Sigmoid colon (tissue), 7 donors: Measurements from ENCODE around the gene CLEC4D. TPM values are rescaled to one million over a fixed set of nuclear protein-coding genes. Genes with fewer than 3 reads are reported as not detected.
"Not testable (repeated sequence)": the region's sequence is repeated elsewhere in the genome, so short reads cannot be mapped to it uniquely, and the experiment has no call there.

Experiments
- DNase-seq: peaks from one replicate; pipeline ENCODE4 v3.0.0-alpha.2; 2019
- H3K27ac ChIP-seq, 4 donors: fragments of 200-600 bp; sonication (generic); one replicate each; pipeline ENCODE4 v1.5.1; 2016 to 2019; ENCODE audit warnings: mild to moderate bottlenecking in 1 of 4
- H3K27me3 ChIP-seq, 3 donors: fragments of 200-600 bp; sonication (generic); one replicate each; pipeline ENCODE4 v1.5.1; 2019; ENCODE audit warnings: mild to moderate bottlenecking in 1 of 3
- H3K36me3 ChIP-seq, 4 donors: fragments of 200-600 bp; sonication (generic); one replicate each; pipeline ENCODE4 v1.5.1; 2016 to 2019
- H3K4me1 ChIP-seq, 4 donors: fragments of 200-600 bp; sonication (generic); one replicate each; pipeline ENCODE4 v1.5.1; 2017 to 2019
- H3K4me3 ChIP-seq, 4 donors: fragments of 200-600 bp; sonication (generic); one replicate each; pipeline ENCODE4 v1.5.1; 2017 to 2019; ENCODE audit warnings: mild to moderate bottlenecking in 2 of 4, moderate library complexity in 1 of 4
- H3K9me3 ChIP-seq, 4 donors: fragments of 200-600 bp in 3 of 4; sonication (generic) in 3 of 4; one replicate each; pipeline versions ENCODE4 v1.5.1 to v1.6.1; 2013 to 2019
- CTCF ChIP-seq, 4 experiments: fragments of 450-650 bp in 3 of 4; fragments of 200-600 bp in 1 of 4; IDR thresholded peaks; one replicate each; pipeline ENCODE4 v1.5.1; 2016 to 2019; ENCODE audit warnings: antibody characterized with exemption in 4 of 4, mild to moderate bottlenecking in 3 of 4, moderate library complexity in 2 of 4
- EP300 ChIP-seq, 4 donors: sonication (generic); formaldehyde crosslinking; IDR thresholded peaks; one replicate each; pipeline ENCODE4 v1.6.1; 2017; ENCODE audit warnings: antibody characterized with exemption in 4 of 4
- POLR2A ChIP-seq, 2 donors: fragments of 450-650 bp; IDR thresholded peaks; one replicate each; pipeline ENCODE4 v1.6.1; 2016; ENCODE audit warnings: antibody characterized with exemption in 2 of 2, mild to moderate bottlenecking in 2 of 2, moderate library complexity in 2 of 2
- POLR2AphosphoS5 ChIP-seq, 4 donors: sonication (generic); formaldehyde crosslinking; IDR thresholded peaks; one replicate each; pipeline ENCODE4 v1.6.1; 2017; ENCODE audit warnings: antibody characterized with exemption in 4 of 4
- WGBS, 2 donors: extraction: QIAGEN DNeasy Blood & Tissue Kit; methylation state at CpG; one replicate each; pipeline ENCODE4 v1.1.7; 2013; 5-methylcytosine and 5-hydroxymethylcytosine counted together
- intact Hi-C: fragments of 100-400 bp; cut with DNase I; formaldehyde crosslinking; loops from one replicate; pipeline ENCODE4 v1.15.1; 2023
- polyA plus RNA-seq, 3 donors: library from polyadenylated mRNA; stranded (reverse); fragments of 200-250 nt; gene quantifications; one replicate each; pipeline ENCODE4 v1.2.3, GENCODE V29; 2013
- total RNA-seq, 4 donors: library from RNA; depleted of rRNA; stranded (reverse); fragments of >200 nt; gene quantifications; one replicate each; pipeline ENCODE4 v1.1.0, GENCODE V29; 2016
- donor health status: healthy with polysubstance abuse.
- donor health status: Bipolar disorder and iron deficiency.
- donor health status: healthy.

CLEC4D gene
- total and polyA plus RNA-seq, 7 donors = 0.12 to 0.55 (median 0.29) TPM; not detected in 3

GRCh38 chr12:8482571-8483061, 30.7 kb upstream of the CLEC4D start:
- Histone ChIP-seq H3K4me3 (no peak overlapping the region), H3K9me3 (no peaks in the 10 kb centered on the region), H3K27me3 (no peaks in the 10 kb centered on the region), H3K27ac (no peak overlapping the region), H3K36me3 (no peaks in the 10 kb centered on the region), H3K4me1 (no peaks in the 10 kb centered on the region)
- TF ChIP-seq CTCF (IDR thresholded peaks at IDR 0.05) = no peak
- no peak for TF ChIP-seq POLR2A (IDR thresholded peaks at IDR 0.05)
- no peak for TF ChIP-seq EP300 (IDR thresholded peaks at IDR 0.05)
- no peak for TF ChIP-seq POLR2AphosphoS5 (IDR thresholded peaks at IDR 0.05)
- intact Hi-C loops = no loop called here
- 71 to 73% methylated on average over 2 of the region's 2 CpGs for WGBS, 2 donors
- DNase-seq = no peak

GRCh38 chr12:8483079-8483478, 30.2 kb upstream of the CLEC4D start:
- H3K36me3 ChIP-seq = no peaks in the 10 kb centered on the region
- H3K27ac ChIP-seq = no peak overlapping the region
- no peak overlapping the region for H3K4me3 ChIP-seq
- no peaks in the 10 kb centered on the region for H3K27me3 ChIP-seq
- H3K9me3 ChIP-seq = no peaks in the 10 kb centered on the region
- TF ChIP-seq CTCF (IDR thresholded peaks at IDR 0.05) = no peak
- TF ChIP-seq POLR2AphosphoS5 (IDR thresholded peaks at IDR 0.05) = no peak
- no peak for TF ChIP-seq EP300 (IDR thresholded peaks at IDR 0.05)
- TF ChIP-seq POLR2A (IDR thresholded peaks at IDR 0.05) = no peak
- DNase-seq = no peak
- intact Hi-C loops = no loop called here
- H3K4me1 ChIP-seq = no peaks in the 10 kb centered on the region

DNA sequence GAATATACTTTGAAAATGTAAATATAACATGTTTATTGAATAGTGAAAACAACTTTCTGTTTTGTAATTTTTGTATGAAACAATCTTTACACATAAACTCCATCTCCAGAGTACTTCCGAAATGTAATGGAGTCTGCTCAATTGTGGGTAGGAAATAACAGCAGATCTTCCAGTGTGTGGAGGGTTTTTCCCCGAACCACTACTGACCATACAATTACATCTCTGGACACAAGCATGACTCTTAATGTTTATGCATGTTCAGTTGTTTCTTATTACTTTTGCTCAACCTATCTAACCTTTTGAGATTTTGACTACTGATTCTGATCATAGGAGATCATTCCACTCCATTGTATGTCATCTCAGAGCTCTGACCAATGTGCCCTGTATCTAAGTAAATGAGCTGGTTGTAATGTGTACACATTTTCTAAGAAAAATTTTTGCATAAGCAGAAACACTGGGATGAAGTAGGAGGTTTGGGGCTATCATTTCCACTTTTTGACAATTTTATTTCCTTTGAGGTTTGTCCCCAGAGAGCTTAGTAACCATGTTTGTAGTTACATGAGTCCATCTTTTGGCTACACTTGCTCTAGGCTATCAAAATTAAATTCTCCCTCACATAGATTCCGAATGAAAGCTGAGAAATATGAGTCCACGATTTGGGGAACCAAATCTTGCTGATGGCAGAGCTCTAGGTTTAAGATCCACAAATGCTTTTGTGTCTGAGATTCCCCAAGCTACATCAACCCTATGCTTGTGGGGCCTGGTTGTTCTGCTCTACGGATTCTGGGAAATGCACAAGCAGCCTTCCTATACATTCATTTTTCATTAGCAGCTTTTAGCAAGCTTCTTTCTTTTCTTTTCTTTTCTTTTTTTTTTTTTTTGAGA, 21.4 kb upstream of the CLEC4D start:
- Histone ChIP-seq H3K9me3 (no peaks in the 10 kb centered on the region), H3K4me3 (no peak overlapping the region), H3K27me3 (no peaks in the 10 kb centered on the region), H3K36me3 (no peaks in the 10 kb centered on the region), H3K27ac (no peak overlapping the region), H3K4me1 (no peaks in the 10 kb centered on the region)
- intact Hi-C loops = no loop called here
- no peak for TF ChIP-seq POLR2A (IDR thresholded peaks at IDR 0.05)
- TF ChIP-seq EP300 (IDR thresholded peaks at IDR 0.05) = no peak
- no peak for TF ChIP-seq POLR2AphosphoS5 (IDR thresholded peaks at IDR 0.05)
- no peak for TF ChIP-seq CTCF (IDR thresholded peaks at IDR 0.05)
- DNase-seq = no peak
- 76 to 79% methylated on average over 5 of the region's 5 CpGs for WGBS, 2 donors

DNA sequence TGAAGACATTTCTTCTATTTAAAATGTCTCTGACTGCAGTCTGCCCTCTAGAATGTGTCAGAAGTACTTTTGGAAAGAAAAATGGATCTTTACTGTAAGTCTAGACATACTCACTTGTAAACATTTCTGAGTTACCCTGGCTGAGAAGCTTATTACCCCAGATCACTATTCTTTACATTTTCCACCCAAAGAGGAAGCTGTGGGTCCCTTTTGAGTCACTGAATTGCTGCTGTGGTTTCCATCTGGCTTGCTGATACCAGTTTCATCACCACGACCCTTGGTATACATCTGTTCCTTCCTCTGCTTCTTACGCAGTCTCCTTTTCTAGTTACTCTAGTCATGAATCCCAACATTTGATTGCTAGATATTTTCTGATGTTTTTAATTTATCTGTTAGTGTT, 20.2 kb upstream of the CLEC4D start:
- no peaks in the 10 kb centered on the region for H3K36me3 ChIP-seq
- intact Hi-C loops = no loop called here
- no peaks in the 10 kb centered on the region for H3K27me3 ChIP-seq
- TF ChIP-seq CTCF (IDR thresholded peaks at IDR 0.05) (no peak), POLR2A (IDR thresholded peaks at IDR 0.05) (no peak), POLR2AphosphoS5 (IDR thresholded peaks at IDR 0.05) (no peak), EP300 (IDR thresholded peaks at IDR 0.05) (no peak)
- no peaks in the 10 kb centered on the region for H3K9me3 ChIP-seq
- no peak for DNase-seq
- no peak overlapping the region for H3K4me3 ChIP-seq
- no peaks in the 10 kb centered on the region for H3K4me1 ChIP-seq
- H3K27ac ChIP-seq = no peak overlapping the region
- WGBS, 2 donors = 25 to 38% methylated on average over 2 of the region's 2 CpGs

DNA sequence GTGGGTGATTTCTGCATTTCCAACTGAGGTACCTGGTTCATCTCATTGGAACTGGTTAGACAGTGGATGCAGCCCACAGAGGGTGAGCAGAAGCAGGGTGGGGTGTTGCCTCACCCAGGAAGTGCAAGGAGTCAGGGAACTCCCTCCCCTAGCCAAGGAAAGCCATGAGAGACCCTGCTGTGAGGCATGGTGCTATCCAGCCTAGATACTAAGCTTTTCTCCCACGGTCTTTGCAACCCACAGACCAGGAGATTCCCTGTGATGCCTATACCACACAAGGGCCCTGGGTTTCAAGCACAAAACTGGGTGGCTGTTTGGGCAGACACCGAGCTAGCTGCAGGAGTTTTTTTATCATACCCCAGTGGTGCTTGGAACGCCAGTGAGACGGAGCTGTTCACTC, 17.6 kb upstream of the CLEC4D start:
- H3K4me1 ChIP-seq, H3K4me3 ChIP-seq, H3K27ac ChIP-seq, intact Hi-C loops, H3K36me3 ChIP-seq, H3K9me3 ChIP-seq, H3K27me3 ChIP-seq, DNase-seq: not testable (repeated sequence)
- 81 to 91% methylated on average over 4 of the region's 4 CpGs for WGBS, 2 donors

GRCh38 chr12:8496074-8496473, 17.2 kb upstream of the CLEC4D start:
- DNase-seq, H3K4me1 ChIP-seq, H3K27ac ChIP-seq, H3K4me3 ChIP-seq, H3K9me3 ChIP-seq, intact Hi-C loops, H3K27me3 ChIP-seq, H3K36me3 ChIP-seq: not testable (repeated sequence)
- WGBS, 2 donors = 50 to 62% methylated on average over 7 of the region's 7 CpGs
